ENCODE data around the gene NEBL. TPM values are rescaled to one million over a fixed set of nuclear protein-coding genes. Genes with fewer than 3 reads are reported as not detected.

Gene NEBL
- total and polyA plus RNA-seq, 2 experiments from 2014 or later = 2.3 to 11.4 TPM

DNA sequence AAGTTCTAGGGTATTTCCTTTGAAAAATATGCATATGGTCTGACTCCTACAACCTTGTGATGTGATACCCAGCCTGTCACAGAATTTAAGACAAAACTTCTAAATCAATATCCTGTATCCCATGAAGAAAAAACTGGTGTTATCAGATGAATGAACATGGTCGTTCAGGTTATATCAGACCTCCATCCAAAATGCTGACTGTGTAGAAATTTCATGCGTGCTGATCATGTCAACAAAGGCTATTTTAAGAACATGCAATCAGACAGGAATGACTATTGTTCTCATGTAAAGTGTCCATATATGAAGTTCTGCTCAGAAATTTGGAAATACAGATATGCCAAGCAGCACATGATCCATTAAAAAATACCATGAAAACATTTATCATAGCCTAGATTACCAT lies 62.3 kb downstream of the NEBL start (continued):
- TF ChIP-seq, protein P1, sequence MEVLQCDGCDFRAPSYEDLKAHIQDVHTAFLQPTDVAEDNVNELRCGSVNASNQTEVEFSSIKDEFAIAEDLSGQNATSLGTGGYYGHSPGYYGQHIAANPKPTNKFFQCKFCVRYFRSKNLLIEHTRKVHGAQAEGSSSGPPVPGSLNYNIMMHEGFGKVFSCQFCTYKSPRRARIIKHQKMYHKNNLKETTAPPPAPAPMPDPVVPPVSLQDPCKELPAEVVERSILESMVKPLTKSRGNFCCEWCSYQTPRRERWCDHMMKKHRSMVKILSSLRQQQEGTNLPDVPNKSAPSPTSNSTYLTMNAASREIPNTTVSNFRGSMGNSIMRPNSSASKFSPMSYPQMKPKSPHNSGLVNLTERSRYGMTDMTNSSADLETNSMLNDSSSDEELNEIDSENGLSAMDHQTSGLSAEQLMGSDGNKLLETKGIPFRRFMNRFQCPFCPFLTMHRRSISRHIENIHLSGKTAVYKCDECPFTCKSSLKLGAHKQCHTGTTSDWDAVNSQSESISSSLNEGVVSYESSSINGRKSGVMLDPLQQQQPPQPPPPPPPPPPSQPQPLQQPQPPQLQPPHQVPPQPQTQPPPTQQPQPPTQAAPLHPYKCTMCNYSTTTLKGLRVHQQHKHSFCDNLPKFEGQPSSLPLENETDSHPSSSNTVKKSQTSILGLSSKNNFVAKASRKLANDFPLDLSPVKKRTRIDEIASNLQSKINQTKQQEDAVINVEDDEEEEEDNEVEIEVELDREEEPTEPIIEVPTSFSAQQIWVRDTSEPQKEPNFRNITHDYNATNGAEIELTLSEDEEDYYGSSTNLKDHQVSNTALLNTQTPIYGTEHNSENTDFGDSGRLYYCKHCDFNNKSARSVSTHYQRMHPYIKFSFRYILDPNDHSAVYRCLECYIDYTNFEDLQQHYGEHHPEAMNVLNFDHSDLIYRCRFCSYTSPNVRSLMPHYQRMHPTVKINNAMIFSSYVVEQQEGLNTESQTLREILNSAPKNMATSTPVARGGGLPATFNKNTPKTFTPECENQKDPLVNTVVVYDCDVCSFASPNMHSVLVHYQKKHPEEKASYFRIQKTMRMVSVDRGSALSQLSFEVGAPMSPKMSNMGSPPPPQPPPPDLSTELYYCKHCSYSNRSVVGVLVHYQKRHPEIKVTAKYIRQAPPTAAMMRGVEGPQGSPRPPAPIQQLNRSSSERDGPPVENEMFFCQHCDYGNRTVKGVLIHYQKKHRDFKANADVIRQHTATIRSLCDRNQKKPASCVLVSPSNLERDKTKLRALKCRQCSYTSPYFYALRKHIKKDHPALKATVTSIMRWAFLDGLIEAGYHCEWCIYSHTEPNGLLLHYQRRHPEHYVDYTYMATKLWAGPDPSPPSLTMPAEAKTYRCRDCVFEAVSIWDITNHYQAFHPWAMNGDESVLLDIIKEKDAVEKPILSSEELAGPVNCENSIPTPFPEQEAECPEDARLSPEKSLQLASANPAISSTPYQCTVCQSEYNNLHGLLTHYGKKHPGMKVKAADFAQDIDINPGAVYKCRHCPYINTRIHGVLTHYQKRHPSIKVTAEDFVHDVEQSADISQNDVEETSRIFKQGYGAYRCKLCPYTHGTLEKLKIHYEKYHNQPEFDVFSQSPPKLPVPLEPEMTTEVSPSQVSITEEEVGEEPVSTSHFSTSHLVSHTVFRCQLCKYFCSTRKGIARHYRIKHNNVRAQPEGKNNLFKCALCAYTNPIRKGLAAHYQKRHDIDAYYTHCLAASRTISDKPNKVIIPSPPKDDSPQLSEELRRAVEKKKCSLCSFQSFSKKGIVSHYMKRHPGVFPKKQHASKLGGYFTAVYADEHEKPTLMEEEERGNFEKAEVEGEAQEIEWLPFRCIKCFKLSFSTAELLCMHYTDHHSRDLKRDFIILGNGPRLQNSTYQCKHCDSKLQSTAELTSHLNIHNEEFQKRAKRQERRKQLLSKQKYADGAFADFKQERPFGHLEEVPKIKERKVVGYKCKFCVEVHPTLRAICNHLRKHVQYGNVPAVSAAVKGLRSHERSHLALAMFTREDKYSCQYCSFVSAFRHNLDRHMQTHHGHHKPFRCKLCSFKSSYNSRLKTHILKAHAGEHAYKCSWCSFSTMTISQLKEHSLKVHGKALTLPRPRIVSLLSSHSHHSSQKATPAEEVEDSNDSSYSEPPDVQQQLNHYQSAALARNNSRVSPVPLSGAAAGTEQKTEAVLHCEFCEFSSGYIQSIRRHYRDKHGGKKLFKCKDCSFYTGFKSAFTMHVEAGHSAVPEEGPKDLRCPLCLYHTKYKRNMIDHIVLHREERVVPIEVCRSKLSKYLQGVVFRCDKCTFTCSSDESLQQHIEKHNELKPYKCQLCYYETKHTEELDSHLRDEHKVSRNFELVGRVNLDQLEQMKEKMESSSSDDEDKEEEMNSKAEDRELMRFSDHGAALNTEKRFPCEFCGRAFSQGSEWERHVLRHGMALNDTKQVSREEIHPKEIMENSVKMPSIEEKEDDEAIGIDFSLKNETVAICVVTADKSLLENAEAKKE (CRISPR knock-in tag; IDR thresholded peaks at IDR 0.05) = no peak
- TF ChIP-seq ZNF114 (CRISPR knock-in tag; IDR thresholded peaks at IDR 0.05) = no peak
- TF ChIP-seq REST (IDR thresholded peaks at IDR 0.05; ENCODE audit: unreplicated experiment) = no peak
- TF ChIP-seq ETS1 (IDR thresholded peaks at IDR 0.05) = no peak
- TF ChIP-seq EZH2phosphoT487 (IDR thresholded peaks at IDR 0.05; ENCODE audit: unreplicated experiment) = no peak
- no peak for TF ChIP-seq ZNF331 (CRISPR knock-in tag; IDR thresholded peaks at IDR 0.05; ENCODE audit: low read depth)
- TF ChIP-seq, protein P2, sequence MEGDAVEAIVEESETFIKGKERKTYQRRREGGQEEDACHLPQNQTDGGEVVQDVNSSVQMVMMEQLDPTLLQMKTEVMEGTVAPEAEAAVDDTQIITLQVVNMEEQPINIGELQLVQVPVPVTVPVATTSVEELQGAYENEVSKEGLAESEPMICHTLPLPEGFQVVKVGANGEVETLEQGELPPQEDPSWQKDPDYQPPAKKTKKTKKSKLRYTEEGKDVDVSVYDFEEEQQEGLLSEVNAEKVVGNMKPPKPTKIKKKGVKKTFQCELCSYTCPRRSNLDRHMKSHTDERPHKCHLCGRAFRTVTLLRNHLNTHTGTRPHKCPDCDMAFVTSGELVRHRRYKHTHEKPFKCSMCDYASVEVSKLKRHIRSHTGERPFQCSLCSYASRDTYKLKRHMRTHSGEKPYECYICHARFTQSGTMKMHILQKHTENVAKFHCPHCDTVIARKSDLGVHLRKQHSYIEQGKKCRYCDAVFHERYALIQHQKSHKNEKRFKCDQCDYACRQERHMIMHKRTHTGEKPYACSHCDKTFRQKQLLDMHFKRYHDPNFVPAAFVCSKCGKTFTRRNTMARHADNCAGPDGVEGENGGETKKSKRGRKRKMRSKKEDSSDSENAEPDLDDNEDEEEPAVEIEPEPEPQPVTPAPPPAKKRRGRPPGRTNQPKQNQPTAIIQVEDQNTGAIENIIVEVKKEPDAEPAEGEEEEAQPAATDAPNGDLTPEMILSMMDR (conservative IDR thresholded peaks at IDR 0.05; ENCODE audit: low read depth in 2 of 2) = no peak

Data from GM23338 (cell line).